ENCODE measurements around the gene CPED1.

DNA sequence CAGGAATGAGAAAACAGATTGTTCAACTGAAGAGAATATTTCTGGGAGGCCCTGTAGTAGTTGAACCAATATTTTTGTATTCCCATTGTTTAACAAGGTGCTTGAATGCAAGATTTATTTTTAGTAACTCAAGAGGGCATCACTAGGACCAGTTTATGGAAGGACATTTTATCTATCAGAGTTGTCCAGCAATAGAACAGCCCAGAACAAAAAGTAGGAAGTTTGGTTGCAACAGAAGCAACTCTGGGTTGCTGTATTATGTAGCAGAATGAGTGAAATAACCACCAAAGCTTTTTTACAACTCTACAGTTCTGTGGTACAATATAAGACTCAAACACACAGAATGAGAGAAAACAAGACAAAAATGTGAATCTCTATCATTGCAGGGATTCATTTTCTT lies 34.7 kb downstream of the CPED1 start:
- TF ChIP-seq, protein P1, sequence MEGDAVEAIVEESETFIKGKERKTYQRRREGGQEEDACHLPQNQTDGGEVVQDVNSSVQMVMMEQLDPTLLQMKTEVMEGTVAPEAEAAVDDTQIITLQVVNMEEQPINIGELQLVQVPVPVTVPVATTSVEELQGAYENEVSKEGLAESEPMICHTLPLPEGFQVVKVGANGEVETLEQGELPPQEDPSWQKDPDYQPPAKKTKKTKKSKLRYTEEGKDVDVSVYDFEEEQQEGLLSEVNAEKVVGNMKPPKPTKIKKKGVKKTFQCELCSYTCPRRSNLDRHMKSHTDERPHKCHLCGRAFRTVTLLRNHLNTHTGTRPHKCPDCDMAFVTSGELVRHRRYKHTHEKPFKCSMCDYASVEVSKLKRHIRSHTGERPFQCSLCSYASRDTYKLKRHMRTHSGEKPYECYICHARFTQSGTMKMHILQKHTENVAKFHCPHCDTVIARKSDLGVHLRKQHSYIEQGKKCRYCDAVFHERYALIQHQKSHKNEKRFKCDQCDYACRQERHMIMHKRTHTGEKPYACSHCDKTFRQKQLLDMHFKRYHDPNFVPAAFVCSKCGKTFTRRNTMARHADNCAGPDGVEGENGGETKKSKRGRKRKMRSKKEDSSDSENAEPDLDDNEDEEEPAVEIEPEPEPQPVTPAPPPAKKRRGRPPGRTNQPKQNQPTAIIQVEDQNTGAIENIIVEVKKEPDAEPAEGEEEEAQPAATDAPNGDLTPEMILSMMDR (IDR thresholded peaks at IDR 0.05; ENCODE audit: low read length): no peak
- no peak for TF ChIP-seq EZH2 (IDR thresholded peaks at IDR 0.05; ENCODE audit: borderline replicate concordance, low read length)

Data from OCI-LY1 (cell line).